GM21528 (cell line): ENCODE data around the gene TNFAIP3.

Source experiments
- ATAC-seq: cut with Tn5 transposase; IDR thresholded peaks from one replicate; pipeline ENCODE4 v1.9.1; 2021; ENCODE audit warnings: mild to moderate bottlenecking, moderate library complexity; ENCODE audit not compliant: unreplicated experiment, low FRiP score

Gene TNFAIP3

GRCh38 chr6:137917551-137918325, 50.7 kb downstream of the TNFAIP3 start:
- no peak for ATAC-seq

GRCh38 chr6:137919502-137919823, 52.4 kb downstream of the TNFAIP3 start:
- no peak for ATAC-seq

GRCh38 chr6:137919837-137920730, 53.0 kb downstream of the TNFAIP3 start:
- no peak for ATAC-seq

GRCh38 chr6:137921823-137922222, 54.8 kb downstream of the TNFAIP3 start:
- no peak for ATAC-seq

DNA sequence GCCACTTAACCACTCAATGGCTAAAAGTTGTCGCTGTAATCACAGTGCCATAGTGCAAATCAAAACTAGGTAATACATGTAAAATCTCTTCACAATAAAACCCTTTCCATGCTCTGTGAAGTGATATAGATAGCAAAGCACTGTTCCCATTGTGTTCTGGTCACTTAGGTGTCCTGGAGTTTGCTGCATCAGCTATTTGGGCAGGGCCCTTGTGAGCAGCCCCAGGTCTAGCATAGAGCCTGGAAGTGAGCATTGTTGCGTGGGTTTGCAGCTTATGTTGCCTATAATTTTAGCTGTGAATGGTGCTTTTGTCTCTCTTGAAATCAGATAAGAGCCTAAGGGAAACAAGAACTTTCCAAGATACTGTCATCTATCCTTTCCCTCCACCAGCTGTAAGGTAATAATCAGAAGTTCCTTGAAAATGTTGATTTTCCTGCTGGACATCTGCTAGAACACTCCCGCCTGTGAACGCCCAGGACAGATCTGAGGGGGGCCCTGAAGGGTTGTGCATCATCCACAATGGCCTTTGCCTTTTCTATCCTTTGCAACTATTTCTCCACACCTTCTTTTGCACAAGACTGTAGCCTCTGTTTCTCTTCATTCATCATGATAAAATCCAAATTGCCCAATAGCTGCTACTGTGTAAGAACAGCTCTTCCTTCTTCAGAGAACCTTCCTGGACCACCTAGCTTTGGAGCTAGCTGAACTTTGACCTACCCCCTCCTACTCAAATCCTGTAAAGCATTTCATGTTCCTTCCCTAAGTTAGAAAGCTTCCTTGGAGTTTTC, 57.0 kb downstream of the TNFAIP3 start:
- ATAC-seq, result no peak

- ATAC-seq, result no peak
Measured at GRCh38 chr6:137925141-137925698, 58.2 kb downstream of the TNFAIP3 start.

GRCh38 chr6:137926207-137926731, 59.2 kb downstream of the TNFAIP3 start:
- no peak for ATAC-seq

GRCh38 chr6:137926985-137927384, 59.9 kb downstream of the TNFAIP3 start:
- no peak for ATAC-seq

- peak; percentile 82 for ATAC-seq
Measured at GRCh38 chr6:137927777-137928218, 60.7 kb downstream of the TNFAIP3 start.

DNA sequence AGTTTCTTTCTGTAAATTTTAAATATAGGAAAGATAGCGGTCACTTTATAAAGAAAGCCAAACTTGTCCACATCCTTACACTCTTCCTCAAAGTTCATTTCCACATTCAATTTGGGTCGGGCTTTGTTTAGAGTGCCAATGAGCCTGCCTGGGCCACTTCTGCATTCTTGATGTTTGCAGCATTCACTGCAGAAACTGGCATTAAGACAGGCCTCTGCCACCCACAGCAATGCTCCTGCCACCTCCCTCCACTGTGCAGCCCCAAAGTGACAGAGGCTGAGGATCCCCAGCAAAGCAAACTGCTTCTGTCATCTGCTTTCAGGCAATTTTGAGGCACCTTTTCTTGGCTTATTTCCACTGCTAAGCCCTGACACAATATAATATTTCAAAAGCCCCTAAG, 61.2 kb downstream of the TNFAIP3 start:
- ATAC-seq, result peak; percentile 32

DNA sequence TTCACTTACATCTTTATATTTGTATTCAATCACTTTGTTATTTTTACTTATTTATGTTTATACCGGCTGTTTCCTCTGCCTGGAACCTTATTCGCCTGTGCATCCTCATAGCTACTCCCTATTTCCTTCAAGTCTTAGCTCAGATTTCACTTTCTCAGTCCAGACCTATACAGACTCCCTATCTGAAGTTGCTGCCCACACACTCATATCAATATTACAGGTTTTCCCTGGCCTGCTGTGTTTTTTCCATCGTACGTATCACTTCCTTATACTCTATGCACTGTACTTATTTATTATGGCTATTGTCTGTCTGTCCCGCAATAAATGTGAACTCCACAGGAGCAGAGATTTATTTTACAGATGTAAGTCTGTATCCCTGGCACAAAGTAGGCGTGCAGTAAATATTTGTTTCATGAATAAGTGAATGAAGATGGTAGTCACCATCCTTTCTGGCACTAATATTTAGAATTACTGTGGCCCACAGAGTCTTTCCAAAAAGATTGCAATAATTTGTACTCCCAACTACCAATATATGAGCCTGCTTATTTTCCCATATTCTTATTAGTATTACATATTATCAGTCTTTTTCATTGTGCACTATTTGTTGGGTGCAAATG, 64.9 kb downstream of the TNFAIP3 start:
- ATAC-seq, result no peak
